Suprapubic skin (tissue), 3 donors: ENCODE results near the gene AP1S3.

Experiments
- POLR2A ChIP-seq, 2 donors: fragments of 450-650 bp; IDR thresholded peaks; one replicate each; pipeline ENCODE4 v1.6.1; 2017; ENCODE audit warnings: antibody characterized with exemption in 2 of 2, mild to moderate bottlenecking in 2 of 2, moderate library complexity in 2 of 2
- TF ChIP-seq, protein P1 (sequence below), 2 donors: fragments of 200-600 bp in 1 of 2; fragments of 450-650 bp in 1 of 2; sonication (generic) in 1 of 2; IDR thresholded peaks; one replicate each; pipeline ENCODE4 v1.5.1; 2016 to 2019; ENCODE audit warnings: antibody characterized with exemption in 2 of 2, mild to moderate bottlenecking in 1 of 2, moderate library complexity in 1 of 2

DNA sequence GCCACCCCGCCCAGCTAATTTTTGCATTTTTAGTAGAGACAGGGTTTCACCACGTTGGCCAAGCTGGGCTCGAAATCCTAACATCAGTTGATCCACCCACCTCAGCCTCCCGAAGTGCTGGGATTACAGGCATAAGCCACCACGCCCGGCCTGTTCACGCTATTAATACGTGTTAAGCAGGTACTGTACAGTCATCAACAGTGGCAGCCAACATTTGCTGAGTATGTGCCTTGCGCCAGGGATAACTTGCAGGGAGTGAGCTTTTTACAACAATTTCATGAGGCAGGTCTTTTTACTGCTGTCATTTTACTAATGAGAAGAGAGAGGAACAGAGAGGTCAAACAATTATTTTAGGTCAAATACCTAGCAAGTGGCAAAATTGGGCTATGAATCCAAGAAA, 115.2 kb downstream of the AP1S3 start:
- TF ChIP-seq, protein P1, sequence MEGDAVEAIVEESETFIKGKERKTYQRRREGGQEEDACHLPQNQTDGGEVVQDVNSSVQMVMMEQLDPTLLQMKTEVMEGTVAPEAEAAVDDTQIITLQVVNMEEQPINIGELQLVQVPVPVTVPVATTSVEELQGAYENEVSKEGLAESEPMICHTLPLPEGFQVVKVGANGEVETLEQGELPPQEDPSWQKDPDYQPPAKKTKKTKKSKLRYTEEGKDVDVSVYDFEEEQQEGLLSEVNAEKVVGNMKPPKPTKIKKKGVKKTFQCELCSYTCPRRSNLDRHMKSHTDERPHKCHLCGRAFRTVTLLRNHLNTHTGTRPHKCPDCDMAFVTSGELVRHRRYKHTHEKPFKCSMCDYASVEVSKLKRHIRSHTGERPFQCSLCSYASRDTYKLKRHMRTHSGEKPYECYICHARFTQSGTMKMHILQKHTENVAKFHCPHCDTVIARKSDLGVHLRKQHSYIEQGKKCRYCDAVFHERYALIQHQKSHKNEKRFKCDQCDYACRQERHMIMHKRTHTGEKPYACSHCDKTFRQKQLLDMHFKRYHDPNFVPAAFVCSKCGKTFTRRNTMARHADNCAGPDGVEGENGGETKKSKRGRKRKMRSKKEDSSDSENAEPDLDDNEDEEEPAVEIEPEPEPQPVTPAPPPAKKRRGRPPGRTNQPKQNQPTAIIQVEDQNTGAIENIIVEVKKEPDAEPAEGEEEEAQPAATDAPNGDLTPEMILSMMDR (IDR thresholded peaks at IDR 0.05), result no peak
- TF ChIP-seq POLR2A (IDR thresholded peaks at IDR 0.05), result no peak
